ENCODE data around the gene CNEP1R1. TPM values are rescaled to one million over a fixed set of nuclear protein-coding genes. Genes with fewer than 3 reads are reported as not detected.

Gene CNEP1R1
- total and polyA plus RNA-seq, 2 donors from 2014 or later = 9.4 to 19.4 TPM

- H3K9me3 ChIP-seq (ENCODE audit: control insufficient read depth in 2 of 3, insufficient read depth in 1 of 3, low read length in 3 of 3) = no peaks in the 10 kb centered on the region
- H3K9ac ChIP-seq (ENCODE audit: low read length in 3 of 3) = no peak overlapping the region
- no peaks in the 10 kb centered on the region for H3K27me3 ChIP-seq (ENCODE audit: control insufficient read depth, insufficient read depth, low read length)
- intact Hi-C loops (cut with DNase I) = no loop called here
- peaks cover 0 to 3% (median 2%) of the 10 kb centered on the region in 3 donors for H3K36me3 ChIP-seq (ENCODE audit: control insufficient read depth in 2 of 3, insufficient read depth in 3 of 3, low read length in 3 of 3)
- H3K4me3 ChIP-seq (ENCODE audit: low read length in 3 of 3) = no peak overlapping the region
- DNase-seq = no peak
- FAIRE-seq = no peak
- H3K4me1 ChIP-seq (ENCODE audit: control insufficient read depth in 2 of 3, insufficient read depth in 2 of 3, low read depth in 1 of 3, low read length in 3 of 3) = peaks cover 0 to 16% (median 3%) of the 10 kb centered on the region in 3 donors
- no peak for TF ChIP-seq CTCF (IDR thresholded peaks at IDR 0.05; ENCODE audit: borderline replicate concordance, extremely low read depth, insufficient read depth)
- H3K27ac ChIP-seq (ENCODE audit: low read depth in 2 of 2, low read length in 2 of 2) = no peak overlapping the region
Measured at GRCh38 chr16:50068550-50068949, 43.5 kb downstream of the CNEP1R1 start.

- H3K4me3 ChIP-seq (ENCODE audit: low read length in 3 of 3) = no peak overlapping the region
- DNase-seq = no peak
- FAIRE-seq = no peak
- H3K4me1 ChIP-seq (ENCODE audit: control insufficient read depth in 2 of 3, insufficient read depth in 2 of 3, low read depth in 1 of 3, low read length in 3 of 3) = peaks cover 0 to 16% (median 3%) of the 10 kb centered on the region in 3 donors
- no peak for TF ChIP-seq CTCF (IDR thresholded peaks at IDR 0.05; ENCODE audit: borderline replicate concordance, extremely low read depth, insufficient read depth)
- intact Hi-C loops (cut with DNase I) = no loop called here
- H3K27ac ChIP-seq (ENCODE audit: low read depth in 2 of 2, low read length in 2 of 2) = no peak overlapping the region
- H3K9me3 ChIP-seq (ENCODE audit: control insufficient read depth in 2 of 3, insufficient read depth in 1 of 3, low read length in 3 of 3) = no peaks in the 10 kb centered on the region
- peaks cover 0 to 3% (median 2%) of the 10 kb centered on the region in 3 donors for H3K36me3 ChIP-seq (ENCODE audit: control insufficient read depth in 2 of 3, insufficient read depth in 3 of 3, low read length in 3 of 3)
- H3K9ac ChIP-seq (ENCODE audit: low read length in 3 of 3) = no peak overlapping the region
- H3K27me3 ChIP-seq (ENCODE audit: control insufficient read depth, insufficient read depth, low read length) = no peaks in the 10 kb centered on the region
Measured at GRCh38 chr16:50069060-50069459, 44.0 kb downstream of the CNEP1R1 start.

GRCh38 chr16:50071075-50071671, 46.1 kb downstream of the CNEP1R1 start:
- DNase-seq = no peak
- no peak for TF ChIP-seq CTCF (IDR thresholded peaks at IDR 0.05; ENCODE audit: borderline replicate concordance, extremely low read depth, insufficient read depth)
- FAIRE-seq = no peak
- Histone ChIP-seq H3K4me3 (ENCODE audit: low read length in 3 of 3) (no peak overlapping the region), H3K4me1 (ENCODE audit: control insufficient read depth in 2 of 3, insufficient read depth in 2 of 3, low read depth in 1 of 3, low read length in 3 of 3) (peaks cover 0 to 14% (median 3%) of the 10 kb centered on the region in 3 donors), H3K9ac (ENCODE audit: low read length in 3 of 3) (no peak overlapping the region), H3K27me3 (ENCODE audit: control insufficient read depth, insufficient read depth, low read length) (no peaks in the 10 kb centered on the region), H3K9me3 (ENCODE audit: control insufficient read depth in 2 of 3, insufficient read depth in 1 of 3, low read length in 3 of 3) (no peaks in the 10 kb centered on the region), H3K36me3 (ENCODE audit: control insufficient read depth in 2 of 3, insufficient read depth in 3 of 3, low read length in 3 of 3) (peaks cover 0 to 7% (median 5%) of the 10 kb centered on the region in 3 donors), H3K27ac (ENCODE audit: low read depth in 2 of 2, low read length in 2 of 2) (no peak overlapping the region)
- intact Hi-C loops (cut with DNase I) = no loop called here

- intact Hi-C loops (cut with DNase I) = no loop called here
- H3K9ac ChIP-seq (ENCODE audit: low read length in 3 of 3) = no peak overlapping the region
- no peaks in the 10 kb centered on the region for H3K27me3 ChIP-seq (ENCODE audit: control insufficient read depth, insufficient read depth, low read length)
- DNase-seq (no peak), FAIRE-seq (no peak)
- H3K4me3 ChIP-seq (ENCODE audit: low read length in 3 of 3) = no peak overlapping the region
- peaks cover 0 to 7% (median 5%) of the 10 kb centered on the region in 3 donors for H3K36me3 ChIP-seq (ENCODE audit: control insufficient read depth in 2 of 3, insufficient read depth in 3 of 3, low read length in 3 of 3)
- no peaks in the 10 kb centered on the region for H3K9me3 ChIP-seq (ENCODE audit: control insufficient read depth in 2 of 3, insufficient read depth in 1 of 3, low read length in 3 of 3)
- no peak overlapping the region for H3K27ac ChIP-seq (ENCODE audit: low read depth in 2 of 2, low read length in 2 of 2)
- no peak for TF ChIP-seq CTCF (IDR thresholded peaks at IDR 0.05; ENCODE audit: borderline replicate concordance, extremely low read depth, insufficient read depth)
- H3K4me1 ChIP-seq (ENCODE audit: control insufficient read depth in 2 of 3, insufficient read depth in 2 of 3, low read depth in 1 of 3, low read length in 3 of 3) = peaks cover 0 to 4% (median 3%) of the 10 kb centered on the region in 3 donors
Measured at GRCh38 chr16:50072730-50073129, 47.7 kb downstream of the CNEP1R1 start.

All from kidney (tissue), 14 donors.